Stomach (tissue), 9 donors: ENCODE measurements around the gene SSC5D. TPM values are rescaled to one million over a fixed set of nuclear protein-coding genes. Genes with fewer than 3 reads are reported as not detected.

Experiments
- DNase-seq, 2 donors: peaks; one replicate each; pipeline versions ENCODE4 v3.0.0 to v3.0.0-alpha.2; 2013 to 2019
- H3K27ac ChIP-seq, 5 donors: fragments of 200-600 bp in 4 of 5; sonication (generic) in 4 of 5; one replicate each; pipeline ENCODE4 v1.5.1; 2013 to 2019; ENCODE audit warnings: mild to moderate bottlenecking in 1 of 5, moderate library complexity in 1 of 5
- H3K27me3 ChIP-seq, 3 donors: fragments of 200-600 bp; sonication (generic); one replicate each; pipeline ENCODE4 v1.5.1; 2017 to 2019; ENCODE audit warnings: mixed run types in 1 of 3
- H3K36me3 ChIP-seq, 4 donors: fragments of 200-600 bp; sonication (generic); 1 replicate in 3 of 4; 2 replicates in 1 of 4; pipeline ENCODE4 v1.5.1; 2016 to 2019
- H3K4me1 ChIP-seq, 4 donors: fragments of 200-600 bp; sonication (generic); one replicate each; pipeline ENCODE4 v1.5.1; 2016 to 2019
- H3K4me3 ChIP-seq, 4 donors: fragments of 200-600 bp; sonication (generic) in 3 of 4; one replicate each; pipeline ENCODE4 v1.5.1; 2016 to 2019; ENCODE audit warnings: mild to moderate bottlenecking in 1 of 4
- H3K9me3 ChIP-seq, 4 donors: fragments of 200-600 bp; sonication (generic); one replicate each; pipeline ENCODE4 v1.5.1; 2016 to 2019
- EP300 ChIP-seq: sonication (generic); formaldehyde crosslinking; IDR thresholded peaks from one replicate; pipeline ENCODE4 v1.6.1; 2017; ENCODE audit warnings: antibody characterized with exemption
- POLR2A ChIP-seq, 4 donors: fragments of 450-650 bp; IDR thresholded peaks; one replicate each; pipeline ENCODE4 v1.6.1; 2016; ENCODE audit warnings: antibody characterized with exemption in 4 of 4, control low read depth in 2 of 4, mild to moderate bottlenecking in 1 of 4, moderate library complexity in 1 of 4
- POLR2AphosphoS5 ChIP-seq, 3 donors: sonication (generic); formaldehyde crosslinking; IDR thresholded peaks; one replicate each; pipeline ENCODE4 v1.6.1; 2016; ENCODE audit warnings: antibody characterized with exemption in 3 of 3
- WGBS, 5 donors: extraction: QIAGEN DNeasy Blood & Tissue Kit in 3 of 5; methylation state at CpG; one replicate each; pipeline versions ENCODE4 v1.1.5 to v1.1.7; 2013 to 2018; 5-methylcytosine and 5-hydroxymethylcytosine counted together
- intact Hi-C: fragments of 100-400 bp; cut with DNase I; formaldehyde crosslinking; loops from one replicate; pipeline ENCODE4 v1.15.1; 2023; ENCODE audit warnings: low total_unique reads
- polyA plus RNA-seq, 3 donors: library from polyadenylated mRNA; stranded (reverse); fragments of 200-250 nt; gene quantifications; one replicate each; pipeline ENCODE4 v1.2.3, GENCODE V29; 2013
- total RNA-seq, 5 donors: library from RNA; depleted of rRNA; stranded (reverse); fragments of >200 nt; gene quantifications; one replicate each; pipeline versions ENCODE4 v1.1.0 to v1.2.3, GENCODE V29; 2014 to 2016
- TF ChIP-seq, protein P1 (sequence below), 7 experiments: fragments of 450-650 bp in 4 of 7; fragments of 200-600 bp in 3 of 7; sonication (generic) in 3 of 7; IDR thresholded peaks; one replicate each; pipeline ENCODE4 v1.5.1; 2016 to 2019; ENCODE audit warnings: antibody characterized with exemption in 7 of 7, control low read depth in 2 of 7, mild to moderate bottlenecking in 1 of 7
- donor health status: healthy with polysubstance abuse.
- donor health status: Bipolar disorder and iron deficiency.
- donor health status: healthy.

Gene SSC5D
- total and polyA plus RNA-seq, 8 donors = 0.46 to 15.1 (median 2.2) TPM; not detected in 1

DNA sequence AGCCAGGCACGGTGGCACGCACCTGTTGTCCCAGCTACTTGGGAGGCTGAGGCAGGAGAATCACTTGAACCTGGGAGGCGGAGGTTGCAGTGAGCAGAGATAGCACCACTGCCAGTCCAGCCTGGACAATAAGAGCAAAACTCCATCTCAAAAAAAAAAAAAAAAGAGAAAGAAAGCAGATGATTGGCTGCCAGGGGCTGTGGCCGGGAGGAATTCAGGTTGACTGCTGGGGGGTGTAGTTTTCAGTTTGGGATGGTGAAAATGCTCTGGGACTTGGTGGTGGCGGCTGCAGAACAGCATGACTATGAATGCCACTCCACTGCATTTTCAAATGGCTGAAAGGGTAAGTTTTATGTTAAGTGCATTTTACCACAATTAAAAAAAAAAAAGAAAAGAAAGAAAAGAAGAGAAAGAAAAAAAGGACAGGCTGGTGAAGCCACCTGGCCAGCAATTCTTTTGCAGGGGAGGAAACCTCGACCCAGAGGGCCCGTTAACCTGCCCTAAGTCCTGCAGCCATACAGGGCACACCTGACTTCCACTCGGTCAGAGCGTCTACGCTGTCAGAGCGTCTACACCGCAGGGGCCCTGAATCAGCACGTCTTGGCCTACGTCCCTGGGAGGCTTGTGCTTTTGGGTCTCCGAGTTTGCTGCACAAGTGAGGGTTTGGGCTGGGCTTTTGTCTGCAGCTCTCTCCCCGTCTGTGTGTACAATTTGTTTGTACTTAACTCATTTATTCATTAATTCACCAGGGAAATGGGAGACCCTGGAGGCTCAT is 30.4 kb upstream of the SSC5D start:
- WGBS, 5 donors = 79 to 87% (median 85%) methylated on average over 15 to 16 of the region's 16 CpGs
- H3K27me3 ChIP-seq = peaks cover 0 to 5% (median 4%) of the 10 kb centered on the region in 3 donors
- intact Hi-C loops = no loop called here
- no peak for TF ChIP-seq EP300
- TF ChIP-seq POLR2A (IDR thresholded peaks at IDR 0.05) = no peak
- no peak for TF ChIP-seq POLR2AphosphoS5 (IDR thresholded peaks at IDR 0.05)
- TF ChIP-seq, protein P1, sequence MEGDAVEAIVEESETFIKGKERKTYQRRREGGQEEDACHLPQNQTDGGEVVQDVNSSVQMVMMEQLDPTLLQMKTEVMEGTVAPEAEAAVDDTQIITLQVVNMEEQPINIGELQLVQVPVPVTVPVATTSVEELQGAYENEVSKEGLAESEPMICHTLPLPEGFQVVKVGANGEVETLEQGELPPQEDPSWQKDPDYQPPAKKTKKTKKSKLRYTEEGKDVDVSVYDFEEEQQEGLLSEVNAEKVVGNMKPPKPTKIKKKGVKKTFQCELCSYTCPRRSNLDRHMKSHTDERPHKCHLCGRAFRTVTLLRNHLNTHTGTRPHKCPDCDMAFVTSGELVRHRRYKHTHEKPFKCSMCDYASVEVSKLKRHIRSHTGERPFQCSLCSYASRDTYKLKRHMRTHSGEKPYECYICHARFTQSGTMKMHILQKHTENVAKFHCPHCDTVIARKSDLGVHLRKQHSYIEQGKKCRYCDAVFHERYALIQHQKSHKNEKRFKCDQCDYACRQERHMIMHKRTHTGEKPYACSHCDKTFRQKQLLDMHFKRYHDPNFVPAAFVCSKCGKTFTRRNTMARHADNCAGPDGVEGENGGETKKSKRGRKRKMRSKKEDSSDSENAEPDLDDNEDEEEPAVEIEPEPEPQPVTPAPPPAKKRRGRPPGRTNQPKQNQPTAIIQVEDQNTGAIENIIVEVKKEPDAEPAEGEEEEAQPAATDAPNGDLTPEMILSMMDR (IDR thresholded peaks at IDR 0.05) = no peak
- H3K27ac ChIP-seq = no peak overlapping the region
- no peak overlapping the region for H3K4me3 ChIP-seq
- H3K36me3 ChIP-seq = peaks cover 0 to 34% (median 25%) of the 10 kb centered on the region in 4 donors
- peaks cover 20 to 35% (median 31%) of the 10 kb centered on the region in 4 donors for H3K4me1 ChIP-seq
- no peaks in the 10 kb centered on the region for H3K9me3 ChIP-seq
- no peak for DNase-seq

DNA sequence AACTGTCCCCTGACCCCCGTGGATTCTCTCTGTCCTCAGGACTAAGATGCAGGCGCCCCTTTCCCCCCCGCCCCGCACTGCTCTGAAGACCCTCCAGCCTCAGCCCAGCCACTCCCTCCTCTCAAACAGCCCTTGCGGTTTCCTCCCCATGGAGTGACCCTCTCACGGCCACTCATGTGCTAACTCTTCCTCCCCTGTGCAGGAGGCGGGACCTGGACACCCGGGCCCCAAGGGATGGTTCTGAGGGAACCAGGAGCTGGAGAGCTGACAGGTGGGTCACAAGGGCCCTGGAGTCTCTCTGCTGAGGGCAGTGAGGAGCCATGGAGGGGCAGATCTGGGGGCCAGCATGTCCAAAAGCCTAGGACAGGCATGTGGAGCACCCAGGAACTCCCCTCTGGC is 28.7 kb upstream of the SSC5D start:
- no peaks in the 10 kb centered on the region for H3K27me3 ChIP-seq
- DNase-seq = no peak
- no peaks in the 10 kb centered on the region for H3K9me3 ChIP-seq
- intact Hi-C loops = no loop called here
- H3K4me1 ChIP-seq = peaks cover 17 to 31% (median 28%) of the 10 kb centered on the region in 4 donors
- TF ChIP-seq EP300 = no peak
- no peak for TF ChIP-seq POLR2AphosphoS5 (IDR thresholded peaks at IDR 0.05)
- TF ChIP-seq, protein P1 (IDR thresholded peaks at IDR 0.05) = no peak
- TF ChIP-seq POLR2A (IDR thresholded peaks at IDR 0.05) = no peak
- H3K27ac ChIP-seq = peak overlapping the region in 4 of 5 donors; percentile 91 to 96 (median 94)
- H3K4me3 ChIP-seq = peak overlapping the region in 2 of 4 donors; percentile 76 to 83
- H3K36me3 ChIP-seq = peaks cover 0 to 26% (median 21%) of the 10 kb centered on the region in 4 donors
- 60 to 74% (median 65%) methylated on average over 6 to 8 of the region's 8 CpGs for WGBS, 5 donors

DNA sequence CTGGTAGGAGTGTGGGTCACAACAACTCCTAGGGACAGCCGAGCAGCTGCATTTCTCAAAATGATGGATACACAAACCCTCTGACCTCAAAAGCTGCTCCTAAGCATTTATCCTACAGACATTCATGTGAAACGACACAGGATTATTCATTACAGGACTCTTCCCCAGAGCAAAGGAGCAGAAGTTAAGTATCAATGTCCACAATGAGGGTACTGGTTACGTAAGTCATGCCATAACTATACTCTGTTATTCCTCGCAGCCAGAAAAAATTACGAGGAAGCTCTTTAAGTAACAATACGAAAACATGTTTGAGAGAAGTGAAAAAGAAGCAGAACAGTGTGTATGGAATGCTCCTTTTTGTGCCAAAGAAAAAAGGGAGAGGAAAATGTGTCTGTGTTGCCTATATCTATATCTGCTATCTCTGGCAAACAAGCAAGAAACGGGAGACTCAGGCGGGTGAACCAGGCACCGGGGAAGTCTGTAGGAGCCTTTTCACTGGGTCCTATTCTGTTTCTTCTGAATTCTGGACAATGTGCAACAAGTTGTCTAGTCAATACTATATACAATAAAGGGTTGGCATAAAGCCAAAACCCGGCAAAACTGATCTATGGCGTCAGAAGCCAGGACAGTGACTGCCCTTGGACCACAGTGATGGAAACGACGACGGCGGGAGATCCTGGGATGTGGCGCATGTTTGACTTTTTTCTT is 28.1 kb upstream of the SSC5D start:
- Histone ChIP-seq H3K4me1 (peaks cover 17 to 31% (median 28%) of the 10 kb centered on the region in 4 donors), H3K36me3 (peaks cover 0 to 20% (median 17%) of the 10 kb centered on the region in 4 donors), H3K27ac (peak overlapping the region; percentile 91 to 96 (median 94)), H3K27me3 (no peaks in the 10 kb centered on the region), H3K4me3 (peak overlapping the region; percentile 76 to 85 (median 82)), H3K9me3 (no peaks in the 10 kb centered on the region)
- no peak for TF ChIP-seq POLR2AphosphoS5 (IDR thresholded peaks at IDR 0.05)
- TF ChIP-seq, protein P1 (IDR thresholded peaks at IDR 0.05) = no peak
- DNase-seq = peak in 1 of 2 donors; percentile 66
- intact Hi-C loops = no loop called here
- WGBS, 5 donors = 17 to 25% (median 22%) methylated on average over 16 of the region's 16 CpGs

DNA sequence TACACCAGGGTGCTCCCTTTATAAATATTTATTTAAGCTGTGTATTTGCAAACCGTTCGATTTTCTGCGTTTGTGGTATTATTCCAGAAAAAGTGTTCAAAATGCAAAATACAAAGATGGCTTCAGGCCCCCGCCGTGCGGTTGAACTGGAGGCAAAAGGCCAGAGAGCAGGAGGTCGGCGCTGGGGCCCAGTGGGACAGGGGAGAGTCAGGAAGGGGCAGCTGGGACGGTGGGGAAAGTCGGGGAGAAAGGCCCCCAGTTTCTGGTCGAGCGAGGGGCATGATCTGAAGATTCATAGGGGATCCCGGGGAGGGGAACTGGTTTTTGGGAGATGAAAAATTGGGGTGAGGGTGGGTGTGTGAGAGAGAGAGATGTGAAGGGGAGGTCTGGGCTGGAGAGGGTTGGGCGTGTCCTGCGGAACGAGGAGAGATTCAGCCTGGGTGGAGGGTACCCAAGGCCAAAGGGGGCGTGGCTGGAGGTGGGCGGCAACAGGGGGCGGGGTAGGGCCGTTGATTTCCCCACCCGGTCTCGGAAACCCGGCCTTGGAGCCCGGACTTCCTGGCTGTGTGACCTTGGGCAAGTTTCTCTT is 27.5 kb upstream of the SSC5D start:
- intact Hi-C loops = no loop called here
- 5 to 14% (median 9%) methylated on average over 20 to 24 of the region's 24 CpGs for WGBS, 5 donors
- H3K27me3 ChIP-seq = no peaks in the 10 kb centered on the region
- peak overlapping the region; percentile 76 to 85 (median 82) for H3K4me3 ChIP-seq
- TF ChIP-seq POLR2A (IDR thresholded peaks at IDR 0.05) (no peak), EP300 (no peak), POLR2AphosphoS5 (IDR thresholded peaks at IDR 0.05) (no peak)
- TF ChIP-seq, protein P1 (IDR thresholded peaks at IDR 0.05) = no peak
- no peaks in the 10 kb centered on the region for H3K9me3 ChIP-seq
- peak; percentile 78 to 95 for DNase-seq
- peak overlapping the region; percentile 91 to 96 (median 94) for H3K27ac ChIP-seq
- peaks cover 17 to 31% (median 28%) of the 10 kb centered on the region in 4 donors for H3K4me1 ChIP-seq
- H3K36me3 ChIP-seq = peaks cover 0 to 14% (median 10%) of the 10 kb centered on the region in 4 donors
